ENCODE data around the gene ZNF266. TPM values are rescaled to one million over a fixed set of nuclear protein-coding genes. Genes with fewer than 3 reads are reported as not detected.

The ZNF266 gene
- polyA plus RNA-seq, 1 donor (not counting 4 experiments of a cell fraction or from before 2014, with no cell fraction given): 7.7 TPM

DNA sequence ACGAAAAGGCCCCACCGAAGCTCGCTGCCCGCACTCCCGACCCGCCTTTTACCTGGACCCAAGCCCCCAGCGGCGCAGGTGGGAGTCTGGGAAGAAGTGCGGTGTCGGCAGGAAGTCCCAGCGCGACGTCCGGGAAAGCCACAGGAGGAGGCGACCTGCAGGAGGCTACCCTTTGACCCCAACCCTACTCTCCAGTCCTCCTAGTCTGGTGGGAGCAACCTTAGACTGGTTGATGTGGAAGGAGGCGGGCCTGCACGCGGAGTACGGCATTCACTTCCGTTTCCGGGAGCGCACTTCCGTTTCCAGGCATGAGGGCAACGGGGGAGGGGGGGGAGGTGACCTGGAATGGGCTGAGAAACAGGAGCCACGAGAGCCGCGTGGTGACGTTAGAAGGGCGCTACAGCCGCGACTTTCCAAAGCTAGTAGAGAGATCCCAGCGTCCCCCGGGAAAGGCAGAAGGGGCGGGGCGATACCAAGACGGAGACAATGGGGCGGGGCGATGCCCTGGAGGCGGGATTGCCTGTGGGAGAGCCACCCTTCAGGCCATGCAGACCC lies 28.5 kb downstream of the ZNF266 start:
- H3K27me3 ChIP-seq (ENCODE audit: control insufficient read depth, extremely low read depth, insufficient read depth, low read length): no peaks in the 10 kb centered on the region
- H4K20me1 ChIP-seq (ENCODE audit: control insufficient read depth, extremely low read depth, insufficient read depth, low read length): no peaks in the 10 kb centered on the region
- TF ChIP-seq, protein P1, sequence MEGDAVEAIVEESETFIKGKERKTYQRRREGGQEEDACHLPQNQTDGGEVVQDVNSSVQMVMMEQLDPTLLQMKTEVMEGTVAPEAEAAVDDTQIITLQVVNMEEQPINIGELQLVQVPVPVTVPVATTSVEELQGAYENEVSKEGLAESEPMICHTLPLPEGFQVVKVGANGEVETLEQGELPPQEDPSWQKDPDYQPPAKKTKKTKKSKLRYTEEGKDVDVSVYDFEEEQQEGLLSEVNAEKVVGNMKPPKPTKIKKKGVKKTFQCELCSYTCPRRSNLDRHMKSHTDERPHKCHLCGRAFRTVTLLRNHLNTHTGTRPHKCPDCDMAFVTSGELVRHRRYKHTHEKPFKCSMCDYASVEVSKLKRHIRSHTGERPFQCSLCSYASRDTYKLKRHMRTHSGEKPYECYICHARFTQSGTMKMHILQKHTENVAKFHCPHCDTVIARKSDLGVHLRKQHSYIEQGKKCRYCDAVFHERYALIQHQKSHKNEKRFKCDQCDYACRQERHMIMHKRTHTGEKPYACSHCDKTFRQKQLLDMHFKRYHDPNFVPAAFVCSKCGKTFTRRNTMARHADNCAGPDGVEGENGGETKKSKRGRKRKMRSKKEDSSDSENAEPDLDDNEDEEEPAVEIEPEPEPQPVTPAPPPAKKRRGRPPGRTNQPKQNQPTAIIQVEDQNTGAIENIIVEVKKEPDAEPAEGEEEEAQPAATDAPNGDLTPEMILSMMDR (optimal IDR thresholded peaks at IDR 0.05 in 1 of 3, IDR thresholded peaks at IDR 0.05 in 1 of 3, conservative IDR thresholded peaks at IDR 0.05 in 1 of 3; ENCODE audit: extremely low read depth in 1 of 3, insufficient read depth in 2 of 3, low read length in 3 of 3): no peak
- no peak for TF ChIP-seq EZH2 (IDR thresholded peaks at IDR 0.05; ENCODE audit: low read length)
- DNase-seq (ENCODE audit: low read depth, low spot score) (peak; percentile 26), FAIRE-seq (no peak)
- H3K36me3 ChIP-seq (ENCODE audit: control insufficient read depth in 2 of 2, extremely low read depth in 1 of 2, insufficient read depth in 2 of 2, low read length in 2 of 2): no peaks in the 10 kb centered on the region
- H3K4me1 ChIP-seq (ENCODE audit: control insufficient read depth, extremely low read depth, insufficient read depth, low read length): peaks cover 10% of the 10 kb centered on the region
- H3K4me2 ChIP-seq (ENCODE audit: control insufficient read depth, extremely low read depth, insufficient read depth, low read depth, low read length): peak overlapping the region; percentile 86
- peak overlapping the region; percentile 99 for H2AFZ ChIP-seq (ENCODE audit: control insufficient read depth, low read length)
- dilution Hi-C loops (cut with MboI; ENCODE audit: extremely low pct_ligation_motif_present, low sequenced_read_pairs): no loop called here
- no peaks in the 10 kb centered on the region for H3K9me1 ChIP-seq (ENCODE audit: control insufficient read depth, extremely low read depth, insufficient read depth, low read length)
- peak overlapping the region; percentile 20 for H3K27ac ChIP-seq (ENCODE audit: control insufficient read depth, insufficient read depth, low read length)
- peak overlapping the region; percentile 44 for H3K9ac ChIP-seq (ENCODE audit: control insufficient read depth, extremely low read depth, insufficient read depth, low read length)
- peak overlapping the region; percentile 74 to 83 (median 80) for H3K4me3 ChIP-seq (ENCODE audit: control insufficient read depth in 2 of 3, extremely low read depth in 1 of 3, insufficient read depth in 2 of 3, low read depth in 1 of 3, low read length in 3 of 3)
- peaks cover 4% of the 10 kb centered on the region for H3K9me3 ChIP-seq (ENCODE audit: control insufficient read depth, low read depth, low read length)
- H3K79me2 ChIP-seq (ENCODE audit: control insufficient read depth, insufficient read depth, low read length): no peaks in the 10 kb centered on the region

DNA sequence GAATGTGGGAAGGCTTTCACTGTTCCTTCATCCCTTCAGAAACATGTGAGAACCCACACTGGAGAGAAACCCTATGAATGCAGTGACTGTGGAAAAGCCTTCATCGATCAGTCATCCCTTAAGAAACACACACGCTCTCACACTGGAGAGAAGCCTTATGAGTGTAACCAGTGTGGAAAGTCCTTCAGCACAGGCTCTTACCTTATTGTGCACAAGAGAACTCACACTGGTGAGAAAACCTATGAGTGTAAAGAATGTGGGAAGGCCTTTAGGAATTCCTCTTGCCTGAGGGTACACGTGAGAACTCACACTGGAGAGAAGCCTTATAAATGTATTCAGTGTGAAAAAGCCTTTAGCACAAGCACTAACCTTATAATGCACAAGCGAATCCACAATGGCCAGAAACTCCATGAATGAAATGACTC lies 54.0 kb downstream of the ZNF266 start:
- Histone ChIP-seq H3K9me3 (ENCODE audit: control insufficient read depth, low read depth, low read length) (peaks cover 29% of the 10 kb centered on the region), H3K9ac (ENCODE audit: control insufficient read depth, extremely low read depth, insufficient read depth, low read length) (no peak overlapping the region), H3K27me3 (ENCODE audit: control insufficient read depth, extremely low read depth, insufficient read depth, low read length) (no peaks in the 10 kb centered on the region), H3K4me3 (ENCODE audit: control insufficient read depth in 2 of 3, extremely low read depth in 1 of 3, insufficient read depth in 2 of 3, low read depth in 1 of 3, low read length in 3 of 3) (no peak overlapping the region), H4K20me1 (ENCODE audit: control insufficient read depth, extremely low read depth, insufficient read depth, low read length) (no peaks in the 10 kb centered on the region), H3K27ac (ENCODE audit: control insufficient read depth, insufficient read depth, low read length) (no peak overlapping the region), H3K4me1 (ENCODE audit: control insufficient read depth, extremely low read depth, insufficient read depth, low read length) (no peaks in the 10 kb centered on the region), H3K9me1 (ENCODE audit: control insufficient read depth, extremely low read depth, insufficient read depth, low read length) (no peaks in the 10 kb centered on the region), H2AFZ (ENCODE audit: control insufficient read depth, low read length) (no peak overlapping the region), H3K4me2 (ENCODE audit: control insufficient read depth, extremely low read depth, insufficient read depth, low read depth, low read length) (no peak overlapping the region), H3K79me2 (ENCODE audit: control insufficient read depth, insufficient read depth, low read length) (no peaks in the 10 kb centered on the region), H3K36me3 (ENCODE audit: control insufficient read depth in 2 of 2, extremely low read depth in 1 of 2, insufficient read depth in 2 of 2, low read length in 2 of 2) (peaks cover 0 to 15% of the 10 kb centered on the region in 2 experiments)
- FAIRE-seq (no peak), DNase-seq (ENCODE audit: low read depth, low spot score) (no peak)
- TF ChIP-seq, protein P1 (optimal IDR thresholded peaks at IDR 0.05 in 1 of 3, IDR thresholded peaks at IDR 0.05 in 1 of 3, conservative IDR thresholded peaks at IDR 0.05 in 1 of 3; ENCODE audit: extremely low read depth in 1 of 3, insufficient read depth in 2 of 3, low read length in 3 of 3): no peak
- TF ChIP-seq EZH2 (IDR thresholded peaks at IDR 0.05; ENCODE audit: low read length): no peak
- dilution Hi-C loops (cut with MboI; ENCODE audit: extremely low pct_ligation_motif_present, low sequenced_read_pairs): no loop called here
